ENCODE measurements around the gene PALLD.

Gene PALLD

GRCh38 chr4:168628251-168628650, 131.4 kb downstream of the PALLD start:
- DNase-seq, result no peak

GRCh38 chr4:168629566-168629965, 132.7 kb downstream of the PALLD start:
- DNase-seq, result no peak

GRCh38 chr4:168630445-168631187, 133.8 kb downstream of the PALLD start:
- no peak for DNase-seq

- DNase-seq, result no peak
Observed at GRCh38 chr4:168631241-168632162, 134.7 kb downstream of the PALLD start.

- DNase-seq, result no peak
Observed at GRCh38 chr4:168632301-168632725, 135.5 kb downstream of the PALLD start.

GRCh38 chr4:168633064-168633463, 136.2 kb downstream of the PALLD start:
- no peak for DNase-seq

GRCh38 chr4:168633496-168633895, 136.6 kb downstream of the PALLD start:
- no peak for DNase-seq

GRCh38 chr4:168634276-168634802, 137.5 kb downstream of the PALLD start:
- no peak for DNase-seq

GRCh38 chr4:168636040-168636439, 139.2 kb downstream of the PALLD start:
- no peak for DNase-seq

- DNase-seq, result no peak
Observed at GRCh38 chr4:168636506-168637196, 139.8 kb downstream of the PALLD start.

GRCh38 chr4:168637872-168638756, 141.3 kb downstream of the PALLD start:
- no peak for DNase-seq

GRCh38 chr4:168639914-168640313, 143.1 kb downstream of the PALLD start:
- DNase-seq, result no peak

- no peak for DNase-seq
Observed at GRCh38 chr4:168641811-168642140, 144.9 kb downstream of the PALLD start.

- DNase-seq, result no peak
Observed at GRCh38 chr4:168642591-168642990, 145.7 kb downstream of the PALLD start.

- DNase-seq, result no peak
Observed at GRCh38 chr4:168643111-168643795, 146.4 kb downstream of the PALLD start.

- DNase-seq, result no peak
Observed at GRCh38 chr4:168643796-168644159, 146.9 kb downstream of the PALLD start.

- no peak for DNase-seq
Observed at GRCh38 chr4:168646001-168646768, 149.3 kb downstream of the PALLD start.

GRCh38 chr4:168647646-168648375, 151.0 kb downstream of the PALLD start:
- no peak for DNase-seq

- DNase-seq, result no peak
Observed at GRCh38 chr4:168648494-168648893, 151.6 kb downstream of the PALLD start.

- no peak for DNase-seq
Observed at GRCh38 chr4:168648929-168649328, 152.1 kb downstream of the PALLD start.

Data from CD4-positive, alpha-beta T cell treated with Interleukin-15 for 1 hour (primary cell).